ENCODE results near the gene BDKRB2. TPM values are rescaled to one million over a fixed set of nuclear protein-coding genes. Genes with fewer than 3 reads are reported as not detected.

BDKRB2 gene
- total and polyA plus RNA-seq, 2 experiments from 2014 or later = 4.4 to 5.9 TPM

- 81% methylated on average over 11 of the region's 12 CpGs for WGBS (ENCODE audit: low lambda C conversion rate, missing lambda C conversion rate)
- DNase-seq (ENCODE audit: low spot score) = no peak
- Histone ChIP-seq H3K4me1 (ENCODE audit: insufficient read depth) (peaks cover 8% of the 10 kb centered on the region), H3K79me2 (no peaks in the 10 kb centered on the region), H3K4me2 (no peak overlapping the region), H3K9me2 (replicated peaks; ENCODE audit: insufficient read depth) (no peaks in the 10 kb centered on the region), H3K36me3 (replicated peaks; ENCODE audit: insufficient read depth, low read depth) (no peaks in the 10 kb centered on the region), H3K9me3 (ENCODE audit: low read depth) (no peaks in the 10 kb centered on the region), H3K4me3 (no peak overlapping the region), H4K20me1 (ENCODE audit: insufficient read depth, poor library complexity, severe bottlenecking) (no peaks in the 10 kb centered on the region), H3K27me3 (no peaks in the 10 kb centered on the region), H3K27ac (no peak overlapping the region), H2AFZ (no peak overlapping the region)
- no peak for TF ChIP-seq EZH2 (IDR thresholded peaks at IDR 0.05; ENCODE audit: borderline replicate concordance)
Measured at GRCh38 chr14:96165493-96166436, 38.9 kb upstream of the BDKRB2 start.

GRCh38 chr14:96166461-96167223, 38.0 kb upstream of the BDKRB2 start:
- H3K27ac ChIP-seq = peak overlapping the region; percentile 78
- no peak overlapping the region for H3K4me3 ChIP-seq
- TF ChIP-seq CTCF (IDR thresholded peaks at IDR 0.05; ENCODE audit: poor library complexity) = no peak
- no peak for TF ChIP-seq EZH2phosphoT487 (IDR thresholded peaks at IDR 0.05; ENCODE audit: low read depth, severe bottlenecking, unreplicated experiment)
- no peak for TF ChIP-seq EZH2 (IDR thresholded peaks at IDR 0.05; ENCODE audit: borderline replicate concordance)
- H3K36me3 ChIP-seq (replicated peaks; ENCODE audit: insufficient read depth, low read depth) = no peaks in the 10 kb centered on the region
- WGBS (ENCODE audit: low lambda C conversion rate, missing lambda C conversion rate) = 75% methylated on average over 10 of the region's 10 CpGs
- no peaks in the 10 kb centered on the region for H3K9me2 ChIP-seq (replicated peaks; ENCODE audit: insufficient read depth)
- no peak overlapping the region for H2AFZ ChIP-seq
- DNase-seq (ENCODE audit: low spot score) = peak; percentile 0
- H3K4me2 ChIP-seq = no peak overlapping the region
- H3K27me3 ChIP-seq = no peaks in the 10 kb centered on the region
- no peaks in the 10 kb centered on the region for H3K79me2 ChIP-seq
- no peaks in the 10 kb centered on the region for H3K9me3 ChIP-seq (ENCODE audit: low read depth)
- peaks cover 8% of the 10 kb centered on the region for H3K4me1 ChIP-seq (ENCODE audit: insufficient read depth)
- H4K20me1 ChIP-seq (ENCODE audit: insufficient read depth, poor library complexity, severe bottlenecking) = no peaks in the 10 kb centered on the region

GRCh38 chr14:96167224-96168148, 37.2 kb upstream of the BDKRB2 start:
- DNase-seq (ENCODE audit: low spot score) = peak; percentile 75
- H3K9me2 ChIP-seq (replicated peaks; ENCODE audit: insufficient read depth) = no peaks in the 10 kb centered on the region
- H3K79me2 ChIP-seq = no peaks in the 10 kb centered on the region
- no peaks in the 10 kb centered on the region for H3K36me3 ChIP-seq (replicated peaks; ENCODE audit: insufficient read depth, low read depth)
- WGBS (ENCODE audit: low lambda C conversion rate, missing lambda C conversion rate) = 74% methylated on average over 8 of the region's 8 CpGs
- H4K20me1 ChIP-seq (ENCODE audit: insufficient read depth, poor library complexity, severe bottlenecking) = no peaks in the 10 kb centered on the region
- no peak for TF ChIP-seq CTCF (IDR thresholded peaks at IDR 0.05; ENCODE audit: poor library complexity)
- H3K4me2 ChIP-seq = no peak overlapping the region
- H3K27me3 ChIP-seq = no peaks in the 10 kb centered on the region
- no peaks in the 10 kb centered on the region for H3K9me3 ChIP-seq (ENCODE audit: low read depth)
- peak overlapping the region; percentile 85 for H3K27ac ChIP-seq
- no peak overlapping the region for H2AFZ ChIP-seq
- H3K4me1 ChIP-seq (ENCODE audit: insufficient read depth) = peaks cover 8% of the 10 kb centered on the region
- no peak overlapping the region for H3K4me3 ChIP-seq
